Fibroblast of lung (primary cell): ENCODE measurements around the gene ZNF711.

Source experiments
- EZH2 ChIP-seq: IDR thresholded peaks from 2 replicates; pipeline ENCODE4 v1.5.1; 2012; ENCODE audit warnings: low read length, control low read depth, mild to moderate bottlenecking; ENCODE audit errors: missing control alignments
- TF ChIP-seq, protein P1 (sequence below), 2 donors: IDR thresholded peaks in 1 of 2; conservative IDR thresholded peaks in 1 of 2; 1 replicate in 1 of 2; 2 replicates in 1 of 2; pipeline ENCODE4 v1.5.1; 2011 to 2012; ENCODE audit warnings: low read length in 2 of 2, control low read depth in 1 of 2, inconsistent platforms in 1 of 2, low read depth in 1 of 2, mild to moderate bottlenecking in 1 of 2

DNA sequence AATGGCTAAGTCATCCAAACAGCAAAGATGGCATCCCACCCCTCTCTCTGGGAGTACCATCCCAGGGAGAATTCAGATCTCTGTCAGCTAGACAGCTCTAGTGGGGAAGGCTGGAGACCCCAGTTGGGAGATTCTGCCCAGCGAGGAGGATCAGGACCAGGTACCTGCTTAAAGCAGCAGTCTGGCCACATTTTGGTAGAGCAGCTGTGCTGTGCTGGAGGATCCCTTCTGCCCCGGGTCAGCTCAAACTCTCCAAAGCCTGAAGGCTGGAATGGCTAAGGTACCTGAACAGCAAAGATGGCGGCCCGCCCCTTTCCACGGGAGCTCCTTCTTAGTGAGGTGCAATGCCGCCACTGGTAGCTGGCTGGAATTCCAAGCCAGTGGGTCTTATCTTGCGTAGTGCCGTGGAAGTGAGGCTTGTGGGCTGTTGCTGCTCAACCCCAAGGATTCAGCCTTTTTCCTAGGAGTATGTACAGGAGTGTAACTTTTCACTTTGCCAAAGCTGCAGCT lies 40.3 kb upstream of the ZNF711 start:
- no peak for TF ChIP-seq EZH2
- TF ChIP-seq, protein P1, sequence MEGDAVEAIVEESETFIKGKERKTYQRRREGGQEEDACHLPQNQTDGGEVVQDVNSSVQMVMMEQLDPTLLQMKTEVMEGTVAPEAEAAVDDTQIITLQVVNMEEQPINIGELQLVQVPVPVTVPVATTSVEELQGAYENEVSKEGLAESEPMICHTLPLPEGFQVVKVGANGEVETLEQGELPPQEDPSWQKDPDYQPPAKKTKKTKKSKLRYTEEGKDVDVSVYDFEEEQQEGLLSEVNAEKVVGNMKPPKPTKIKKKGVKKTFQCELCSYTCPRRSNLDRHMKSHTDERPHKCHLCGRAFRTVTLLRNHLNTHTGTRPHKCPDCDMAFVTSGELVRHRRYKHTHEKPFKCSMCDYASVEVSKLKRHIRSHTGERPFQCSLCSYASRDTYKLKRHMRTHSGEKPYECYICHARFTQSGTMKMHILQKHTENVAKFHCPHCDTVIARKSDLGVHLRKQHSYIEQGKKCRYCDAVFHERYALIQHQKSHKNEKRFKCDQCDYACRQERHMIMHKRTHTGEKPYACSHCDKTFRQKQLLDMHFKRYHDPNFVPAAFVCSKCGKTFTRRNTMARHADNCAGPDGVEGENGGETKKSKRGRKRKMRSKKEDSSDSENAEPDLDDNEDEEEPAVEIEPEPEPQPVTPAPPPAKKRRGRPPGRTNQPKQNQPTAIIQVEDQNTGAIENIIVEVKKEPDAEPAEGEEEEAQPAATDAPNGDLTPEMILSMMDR (conservative IDR thresholded peaks at IDR 0.05 in 1 of 2, IDR thresholded peaks at IDR 0.05 in 1 of 2; ENCODE audit: low read depth in 1 of 2, low read length in 2 of 2) = no peak
